Upper lobe of left lung (tissue), 6 donors: ENCODE results near the gene PTPRD. TPM values are rescaled to one million over a fixed set of nuclear protein-coding genes. Genes with fewer than 3 reads are reported as not detected.

Source experiments
- ATAC-seq, 2 donors: fragments of 200-7000 bp; cut with Tn5 transposase; one replicate each; pipeline ENCODE4 v1.9.1; 2022; ENCODE audit warnings: mild to moderate bottlenecking in 2 of 2, moderate library complexity in 2 of 2; ENCODE audit not compliant: low FRiP score in 2 of 2
- DNase-seq, 2 donors: peaks; one replicate each; pipeline ENCODE4 v3.0.0-alpha.2; 2019 to 2020
- H3K27ac ChIP-seq, 4 donors: fragments of 200-600 bp; sonication (generic); one replicate each; pipeline ENCODE4 v1.5.1; 2016 to 2019
- H3K27me3 ChIP-seq, 4 donors: fragments of 200-600 bp; sonication (generic); one replicate each; pipeline ENCODE4 v1.5.1; 2017 to 2019
- H3K36me3 ChIP-seq, 4 donors: fragments of 200-600 bp; sonication (generic); one replicate each; pipeline ENCODE4 v1.5.1; 2016 to 2019
- H3K4me1 ChIP-seq, 4 donors: fragments of 200-600 bp; sonication (generic); one replicate each; pipeline ENCODE4 v1.5.1; 2018 to 2019
- H3K4me3 ChIP-seq, 4 donors: fragments of 200-600 bp; sonication (generic); one replicate each; pipeline ENCODE4 v1.5.1; 2017 to 2019; ENCODE audit warnings: mild to moderate bottlenecking in 2 of 4, moderate library complexity in 1 of 4
- H3K9me3 ChIP-seq, 4 donors: fragments of 200-600 bp; sonication (generic); one replicate each; pipeline ENCODE4 v1.5.1; 2018 to 2019
- CTCF ChIP-seq, 6 experiments: fragments of 450-650 bp in 4 of 6; fragments of 200-600 bp in 2 of 6; sonication (generic) in 2 of 6; IDR thresholded peaks; one replicate each; pipeline ENCODE4 v1.5.1; 2016 to 2019; ENCODE audit warnings: antibody characterized with exemption in 6 of 6
- EP300 ChIP-seq, 4 donors: sonication (generic); formaldehyde crosslinking; IDR thresholded peaks; one replicate each; pipeline ENCODE4 v1.5.1; 2017; ENCODE audit warnings: antibody characterized with exemption in 4 of 4, control low read depth in 2 of 4
- POLR2A ChIP-seq, 4 donors: fragments of 450-650 bp; IDR thresholded peaks; one replicate each; pipeline ENCODE4 v1.5.1; 2016 to 2017; ENCODE audit warnings: antibody characterized with exemption in 4 of 4, mild to moderate bottlenecking in 2 of 4
- POLR2AphosphoS5 ChIP-seq, 2 donors: sonication (generic); formaldehyde crosslinking; IDR thresholded peaks; one replicate each; pipeline ENCODE4 v1.5.1; 2017; ENCODE audit warnings: antibody characterized with exemption in 2 of 2
- WGBS, 2 donors: methylation state at CpG; one replicate each; pipeline ENCODE4 v1.1.5; 2017 to 2018; 5-methylcytosine and 5-hydroxymethylcytosine counted together
- total RNA-seq, 6 donors: library from RNA; depleted of rRNA in 4 of 6; stranded (reverse); fragments of >200 nt in 4 of 6; gene quantifications; one replicate each; pipeline versions ENCODE4 v1.1.0 to v1.2.1, GENCODE V29; 2016 to 2021
- donor health status: DM: no; HTN: no; CAD: no; lungs with moderate emphysema.
- donor health status: DM: no; HTN: yes; CAD: no; lungs with severe emphysema.

The PTPRD gene
- total RNA-seq, 6 donors from 2014 or later: 7.4 to 46.1 (median 14.5) TPM

- H3K9me3 ChIP-seq: no peaks in the 10 kb centered on the region
- H3K36me3 ChIP-seq: no peaks in the 10 kb centered on the region
- DNase-seq (no peak), ATAC-seq (no peak)
- no peaks in the 10 kb centered on the region for H3K27me3 ChIP-seq
- no peaks in the 10 kb centered on the region for H3K4me1 ChIP-seq
- H3K4me3 ChIP-seq: no peak overlapping the region
- TF ChIP-seq POLR2A (IDR thresholded peaks at IDR 0.05) (no peak), CTCF (IDR thresholded peaks at IDR 0.05) (no peak), POLR2AphosphoS5 (IDR thresholded peaks at IDR 0.05) (no peak), EP300 (IDR thresholded peaks at IDR 0.05) (no peak)
- 89 to 91% methylated on average over 4 of the region's 4 CpGs for WGBS, 2 donors
- no peak overlapping the region for H3K27ac ChIP-seq
These were observed 357.0 kb downstream of the PTPRD start for GRCh38 chr9:10255758-10256157.

GRCh38 chr9:10254338-10254737, 358.5 kb downstream of the PTPRD start:
- Histone ChIP-seq H3K27me3 (no peaks in the 10 kb centered on the region), H3K4me1 (no peaks in the 10 kb centered on the region), H3K9me3 (no peaks in the 10 kb centered on the region), H3K4me3 (no peak overlapping the region), H3K36me3 (no peaks in the 10 kb centered on the region), H3K27ac (no peak overlapping the region)
- DNase-seq: no peak
- 43 to 50% methylated on average over 3 of the region's 3 CpGs for WGBS, 2 donors
- ATAC-seq: no peak
- TF ChIP-seq CTCF (IDR thresholded peaks at IDR 0.05): no peak
- TF ChIP-seq EP300 (IDR thresholded peaks at IDR 0.05): no peak
- TF ChIP-seq POLR2A (IDR thresholded peaks at IDR 0.05): no peak
- TF ChIP-seq POLR2AphosphoS5 (IDR thresholded peaks at IDR 0.05): no peak

GRCh38 chr9:10253341-10253740, 359.5 kb downstream of the PTPRD start:
- DNase-seq (no peak), ATAC-seq (no peak)
- no peaks in the 10 kb centered on the region for H3K9me3 ChIP-seq
- H3K27me3 ChIP-seq: no peaks in the 10 kb centered on the region
- H3K27ac ChIP-seq: no peak overlapping the region
- no peaks in the 10 kb centered on the region for H3K36me3 ChIP-seq
- TF ChIP-seq POLR2A (IDR thresholded peaks at IDR 0.05) (no peak), CTCF (IDR thresholded peaks at IDR 0.05) (no peak), POLR2AphosphoS5 (IDR thresholded peaks at IDR 0.05) (no peak), EP300 (IDR thresholded peaks at IDR 0.05) (no peak)
- H3K4me3 ChIP-seq: no peak overlapping the region
- WGBS, 2 donors: 90 to 91% methylated on average over 4 of the region's 4 CpGs
- H3K4me1 ChIP-seq: no peaks in the 10 kb centered on the region

- no peak overlapping the region for H3K4me3 ChIP-seq
- no peaks in the 10 kb centered on the region for H3K4me1 ChIP-seq
- WGBS, 2 donors: 73 to 83% methylated on average over 2 of the region's 2 CpGs
- H3K27ac ChIP-seq: no peak overlapping the region
- no peaks in the 10 kb centered on the region for H3K36me3 ChIP-seq
- H3K27me3 ChIP-seq: no peaks in the 10 kb centered on the region
- no peaks in the 10 kb centered on the region for H3K9me3 ChIP-seq
- DNase-seq (no peak), ATAC-seq (no peak)
- TF ChIP-seq EP300 (IDR thresholded peaks at IDR 0.05) (no peak), POLR2AphosphoS5 (IDR thresholded peaks at IDR 0.05) (no peak), CTCF (IDR thresholded peaks at IDR 0.05) (no peak), POLR2A (IDR thresholded peaks at IDR 0.05) (no peak)
These were observed 360.6 kb downstream of the PTPRD start for GRCh38 chr9:10252174-10252573.

GRCh38 chr9:10251490-10251889, 361.3 kb downstream of the PTPRD start:
- DNase-seq (no peak), ATAC-seq (no peak)
- 88 to 97% methylated on average over 1 of the region's 1 CpG for WGBS, 2 donors
- TF ChIP-seq POLR2AphosphoS5 (IDR thresholded peaks at IDR 0.05) (no peak), EP300 (IDR thresholded peaks at IDR 0.05) (no peak), CTCF (IDR thresholded peaks at IDR 0.05) (no peak), POLR2A (IDR thresholded peaks at IDR 0.05) (no peak)
- no peaks in the 10 kb centered on the region for H3K36me3 ChIP-seq
- no peak overlapping the region for H3K27ac ChIP-seq
- no peaks in the 10 kb centered on the region for H3K27me3 ChIP-seq
- no peaks in the 10 kb centered on the region for H3K9me3 ChIP-seq
- H3K4me1 ChIP-seq: no peaks in the 10 kb centered on the region
- H3K4me3 ChIP-seq: no peak overlapping the region
